ENCODE measurements around the gene NQO1. TPM values are rescaled to one million over a fixed set of nuclear protein-coding genes. Genes with fewer than 3 reads are reported as not detected.

The NQO1 gene
- total and polyA plus RNA-seq, 2 of the 13 experiments (the other 11 are each of a cell fraction or from before 2014, with no cell fraction given), result 464 to 1,060 TPM

- TF ChIP-seq ARID2 (CRISPR knock-in tag; IDR thresholded peaks at IDR 0.05; ENCODE audit: borderline replicate concordance), result 0 out of 2 replicates have a peak, but pooled peaks have one; percentile 45
- TF ChIP-seq DMTF1 (CRISPR knock-in tag; IDR thresholded peaks at IDR 0.05), result no peak
- no peak for TF ChIP-seq NR1H2 (CRISPR knock-in tag; IDR thresholded peaks at IDR 0.05; ENCODE audit: borderline replicate concordance, low read depth)
- peak; percentile 60 for TF ChIP-seq ZNF746 (CRISPR knock-in tag; IDR thresholded peaks at IDR 0.05)
- no peak for TF ChIP-seq ATF5 (CRISPR knock-in tag; IDR thresholded peaks at IDR 0.05; ENCODE audit: low read depth)
- no peak; the same call in 1 of the 2 replicates for TF ChIP-seq SMAD3 (CRISPR knock-in tag; IDR thresholded peaks at IDR 0.05)
- no peak for TF ChIP-seq LBX2 (CRISPR knock-in tag; IDR thresholded peaks at IDR 0.05; ENCODE audit: borderline replicate concordance)
- no peak for TF ChIP-seq ZNF784 (CRISPR knock-in tag; IDR thresholded peaks at IDR 0.05; ENCODE audit: borderline replicate concordance)
- TF ChIP-seq FOXP4 (CRISPR knock-in tag; IDR thresholded peaks at IDR 0.05), result peak; percentile 53
- peak; percentile 58; the same call in 1 of the 2 replicates for TF ChIP-seq ZNF7 (CRISPR knock-in tag; IDR thresholded peaks at IDR 0.05)
- TF ChIP-seq ZBTB33 (CRISPR knock-in tag; IDR thresholded peaks at IDR 0.05), result 0 out of 2 replicates have a peak, but pooled peaks have one; percentile 6
- no peak for TF ChIP-seq ZNF34 (CRISPR knock-in tag; IDR thresholded peaks at IDR 0.05; ENCODE audit: borderline replicate concordance)
- no peak for TF ChIP-seq ZNF782 (CRISPR knock-in tag; IDR thresholded peaks at IDR 0.05; ENCODE audit: borderline replicate concordance)
- TF ChIP-seq FOXM1 (CRISPR knock-in tag; IDR thresholded peaks at IDR 0.05), result no peak
- TF ChIP-seq ZFP82 (CRISPR knock-in tag; IDR thresholded peaks at IDR 0.05; ENCODE audit: borderline replicate concordance), result peak; percentile 83; the same call in 1 of the 2 replicates
- TF ChIP-seq ZFY (CRISPR knock-in tag; IDR thresholded peaks at IDR 0.05), result peak; percentile 70
- 0 out of 2 replicates have a peak, but pooled peaks have one; percentile 18 for TF ChIP-seq ZNF292 (CRISPR knock-in tag; IDR thresholded peaks at IDR 0.05; ENCODE audit: borderline replicate concordance, low read depth)
- TF ChIP-seq ZNF253 (CRISPR knock-in tag; IDR thresholded peaks at IDR 0.05; ENCODE audit: borderline replicate concordance), result 0 out of 2 replicates have a peak, but pooled peaks have one; percentile 29
- 0 out of 2 replicates have a peak, but pooled peaks have one; percentile 35 for TF ChIP-seq ZNF546 (CRISPR knock-in tag; conservative IDR thresholded peaks at IDR 0.05)
- TF ChIP-seq ZBTB7A (CRISPR knock-in tag; IDR thresholded peaks at IDR 0.05), result peak; percentile 61; the same call in 1 of the 2 replicates
Measured at GRCh38 chr16:69726313-69727060, at the start of gene NQO1 (continued).

All from HepG2 (cell line).